ENCODE results near the gene TBCE.
"Not testable (repeated sequence)": the region's sequence is repeated elsewhere in the genome, so short reads cannot be mapped to it uniquely, and the experiment has no call there.

The TBCE gene

GRCh38 chr1:235450886-235451483, 83.8 kb downstream of the TBCE start:
- DNase-seq (ENCODE audit: low read depth in 2 of 2) = no peak

- no peak for DNase-seq (ENCODE audit: low read depth in 2 of 2)
These were observed 86.8 kb downstream of the TBCE start for GRCh38 chr1:235454021-235454420.

DNA sequence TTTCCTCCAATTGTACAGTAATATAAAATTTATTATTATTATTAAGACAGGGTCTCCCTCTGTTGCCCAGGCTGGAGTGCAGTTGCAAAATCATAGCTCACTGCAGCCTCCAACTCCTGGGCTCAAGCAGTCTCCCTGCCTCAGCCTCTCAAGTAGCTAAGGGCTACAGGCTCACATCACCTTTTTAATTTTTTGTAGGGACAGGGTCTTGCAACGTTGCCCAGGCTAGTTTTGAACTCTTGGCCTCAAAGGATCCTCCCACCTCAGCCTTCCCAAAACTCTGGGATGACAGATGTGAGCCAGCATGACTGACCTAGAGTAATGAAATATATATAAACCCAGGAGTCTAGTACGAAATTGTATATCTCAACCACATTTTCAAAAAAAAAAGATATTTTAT, 87.9 kb downstream of the TBCE start:
- no peak for DNase-seq (ENCODE audit: low read depth in 2 of 2)

DNA sequence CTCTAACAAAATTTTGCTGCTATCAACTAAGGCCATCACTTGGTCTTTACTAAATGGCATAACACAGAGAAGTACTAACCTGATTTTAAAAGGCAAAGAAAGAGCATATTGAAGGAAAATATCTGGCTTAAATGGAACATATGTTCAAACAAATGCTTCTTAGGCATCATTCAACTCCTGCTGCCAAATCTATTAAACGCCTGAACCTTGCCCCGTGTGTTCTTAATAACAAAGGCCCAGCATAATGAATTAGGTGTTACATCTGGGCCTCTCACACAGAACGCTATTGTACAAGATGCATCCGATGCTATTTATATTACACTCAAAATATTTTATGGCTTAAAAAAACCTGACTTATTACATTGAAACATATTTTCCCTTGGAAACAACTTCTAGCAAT, 88.6 kb downstream of the TBCE start:
- DNase-seq (ENCODE audit: low read depth in 2 of 2) = no peak

DNA sequence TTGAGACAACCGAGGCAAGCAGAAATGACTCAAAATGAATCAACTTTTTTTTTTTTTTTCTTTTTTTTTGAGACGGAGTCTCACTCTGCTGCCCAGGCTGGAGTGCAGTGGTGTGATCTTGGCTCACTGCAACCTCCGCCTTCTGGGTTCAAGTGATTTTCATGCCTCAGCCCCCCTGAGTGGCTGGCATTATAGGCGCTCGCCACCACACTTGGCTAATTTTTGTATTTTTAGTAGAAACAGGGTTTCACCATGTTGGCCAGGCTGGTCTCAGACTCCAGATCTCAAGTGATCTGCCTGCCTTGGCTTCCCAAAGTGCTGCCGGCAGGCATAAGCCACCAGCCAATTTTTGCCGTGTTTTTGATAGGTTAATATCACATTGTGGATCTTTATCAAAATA, 90.6 kb downstream of the TBCE start:
- DNase-seq (ENCODE audit: low read depth in 2 of 2) = not testable (repeated sequence)

- no peak for DNase-seq (ENCODE audit: low read depth in 2 of 2)
These were observed 93.5 kb downstream of the TBCE start for GRCh38 chr1:235460770-235461169.

DNA sequence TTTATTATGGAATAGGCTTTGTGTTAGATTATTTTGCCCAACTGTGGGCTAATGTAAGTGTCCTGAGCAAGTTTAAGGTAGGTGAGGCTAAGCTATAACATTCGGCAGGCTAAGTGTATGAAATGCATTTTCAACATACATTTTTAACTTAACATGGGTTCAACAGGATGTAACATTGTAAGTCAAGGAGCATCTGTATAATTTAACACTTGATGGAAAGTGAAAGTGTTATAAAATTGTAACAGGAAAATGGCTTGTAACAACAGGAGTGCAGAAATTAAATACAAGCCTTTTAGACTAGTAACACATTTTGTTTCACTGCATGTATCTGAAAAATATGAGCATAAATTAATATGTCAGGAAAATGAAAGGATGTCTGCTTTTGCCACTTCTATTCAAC, 94.7 kb downstream of the TBCE start:
- DNase-seq (ENCODE audit: low read depth in 2 of 2) = no peak

DNA sequence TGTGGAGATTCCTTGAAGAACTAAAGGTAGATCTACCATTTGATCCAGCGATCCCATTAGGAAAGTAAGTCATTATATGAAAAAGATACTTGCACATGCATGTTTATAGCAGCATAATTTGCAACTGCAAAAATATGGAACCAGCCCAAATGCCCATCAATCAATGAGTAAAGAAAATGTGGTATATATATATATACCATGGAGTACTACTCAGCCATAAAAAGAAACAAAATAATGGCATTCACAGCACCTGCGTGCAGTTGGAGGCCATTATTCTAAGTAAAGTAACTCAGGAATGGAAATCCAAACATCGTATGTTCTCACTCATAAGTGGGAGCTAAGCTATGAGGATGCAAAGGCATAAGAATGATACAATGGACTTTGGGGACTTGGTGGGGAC, 95.6 kb downstream of the TBCE start:
- DNase-seq (ENCODE audit: low read depth in 2 of 2) = not testable (repeated sequence)

GRCh38 chr1:235465066-235465465, 97.8 kb downstream of the TBCE start:
- no peak for DNase-seq (ENCODE audit: low read depth in 2 of 2)

GRCh38 chr1:235468004-235468403, 100.8 kb downstream of the TBCE start:
- no peak for DNase-seq (ENCODE audit: low read depth in 2 of 2)

GRCh38 chr1:235468970-235469369, 101.7 kb downstream of the TBCE start:
- DNase-seq (ENCODE audit: low read depth in 2 of 2) = no peak

GRCh38 chr1:235469897-235470296, 102.7 kb downstream of the TBCE start:
- not testable (repeated sequence) for DNase-seq (ENCODE audit: low read depth in 2 of 2)

GRCh38 chr1:235470741-235471439, 103.7 kb downstream of the TBCE start:
- DNase-seq (ENCODE audit: low read depth in 2 of 2) = no peak

GRCh38 chr1:235473806-235474205, 106.6 kb downstream of the TBCE start:
- no peak for DNase-seq (ENCODE audit: low read depth in 2 of 2)

DNA sequence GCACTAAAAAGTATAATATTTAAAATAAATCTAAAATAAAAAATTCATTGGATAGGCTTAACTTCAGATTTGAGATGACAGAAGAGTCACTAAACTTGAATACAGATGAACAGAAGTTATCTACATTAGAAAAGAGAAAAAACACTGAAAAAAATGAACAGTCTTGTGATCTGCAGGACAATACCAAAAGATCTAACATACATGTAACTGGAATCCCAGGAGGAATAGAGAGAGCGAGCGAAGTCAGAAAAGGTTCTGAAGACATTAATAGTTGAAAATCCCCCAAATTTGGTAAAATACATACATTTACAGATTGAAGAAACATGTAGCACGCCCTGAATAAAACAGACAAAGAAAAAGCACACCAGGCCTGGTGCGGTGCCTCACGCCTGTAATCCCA, 115.9 kb downstream of the TBCE start:
- no peak for DNase-seq (ENCODE audit: low read depth in 2 of 2)

- no peak for DNase-seq (ENCODE audit: low read depth in 2 of 2)
These were observed 118.3 kb downstream of the TBCE start for GRCh38 chr1:235485558-235485957.

DNA sequence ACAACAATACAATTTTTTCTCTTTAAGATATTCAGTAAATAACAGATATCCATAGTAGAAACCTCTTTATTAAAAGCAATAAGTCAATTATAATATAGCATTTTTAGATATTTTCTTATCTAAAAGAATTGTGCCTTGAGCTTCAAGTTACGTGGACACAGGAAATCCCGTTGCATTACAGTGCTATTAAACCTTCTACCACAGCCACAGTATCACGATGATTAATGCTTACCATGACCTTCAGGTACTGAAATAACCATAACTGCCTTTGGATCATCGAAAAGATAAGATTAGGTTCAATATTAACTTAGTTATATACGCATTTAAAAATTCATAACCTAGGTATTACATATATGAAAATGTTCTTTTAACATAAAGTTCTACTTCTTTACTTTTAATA, 119.1 kb downstream of the TBCE start:
- DNase-seq (ENCODE audit: low read depth in 2 of 2) = no peak

DNA sequence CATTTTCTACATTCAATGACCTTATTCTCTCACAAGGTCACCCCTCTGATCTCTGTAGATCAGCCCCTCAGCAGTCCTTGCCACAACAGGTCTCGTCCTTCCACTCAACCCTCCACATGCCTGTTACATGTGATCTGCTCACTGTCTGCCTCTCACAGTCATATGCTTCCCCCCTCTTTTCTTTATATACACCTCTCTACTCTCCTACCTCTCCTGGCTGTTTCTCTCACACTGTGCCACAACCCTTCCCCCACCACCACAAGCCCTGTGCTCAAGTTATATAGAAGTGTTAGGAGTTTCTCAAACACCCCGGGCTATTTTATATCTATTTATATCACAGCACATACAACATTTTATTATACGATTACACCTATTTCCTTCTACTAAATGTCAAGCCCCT, 124.4 kb downstream of the TBCE start:
- no peak for DNase-seq (ENCODE audit: low read depth in 2 of 2)

- no peak for DNase-seq (ENCODE audit: low read depth in 2 of 2)
These were observed 127.3 kb downstream of the TBCE start for GRCh38 chr1:235494531-235494930.

DNA sequence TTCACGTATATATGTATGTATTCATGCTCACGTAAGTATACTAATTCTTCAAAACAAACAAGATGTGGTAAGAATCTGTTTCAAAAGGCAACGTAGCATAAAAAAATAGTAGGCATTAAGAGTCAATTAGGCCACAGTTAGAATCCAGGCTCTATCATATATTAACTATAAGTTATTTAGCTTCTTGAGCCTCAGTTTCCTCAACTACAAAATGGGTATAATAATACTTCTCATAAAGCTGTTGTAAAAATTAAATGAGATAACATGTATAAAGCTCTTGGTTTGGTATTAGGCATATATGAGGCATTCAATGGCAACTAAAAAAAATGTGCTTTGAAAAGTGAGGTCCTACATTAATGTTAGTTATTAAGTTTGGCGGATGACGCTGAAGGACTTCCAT, 127.8 kb downstream of the TBCE start:
- no peak for DNase-seq (ENCODE audit: low read depth in 2 of 2)

DNA sequence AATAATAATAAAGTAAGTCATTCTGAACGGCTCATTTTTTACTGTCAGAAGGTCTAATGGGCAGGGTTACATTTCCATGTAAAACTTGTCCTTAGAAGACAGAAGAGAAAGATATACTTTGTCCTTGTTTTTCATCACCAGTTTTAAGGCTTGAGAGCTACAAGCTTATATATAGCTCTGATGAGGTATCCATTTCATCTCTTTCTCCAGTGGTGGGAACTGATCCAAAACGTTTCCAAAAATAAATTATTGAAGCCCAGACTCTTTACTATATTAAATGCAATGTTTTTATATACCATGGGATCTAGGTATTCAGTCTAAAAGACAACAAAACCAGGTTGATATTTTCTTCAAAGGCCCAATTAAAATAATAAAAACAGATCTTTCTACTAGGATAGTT, 128.3 kb downstream of the TBCE start:
- no peak for DNase-seq (ENCODE audit: low read depth in 2 of 2)

DNA sequence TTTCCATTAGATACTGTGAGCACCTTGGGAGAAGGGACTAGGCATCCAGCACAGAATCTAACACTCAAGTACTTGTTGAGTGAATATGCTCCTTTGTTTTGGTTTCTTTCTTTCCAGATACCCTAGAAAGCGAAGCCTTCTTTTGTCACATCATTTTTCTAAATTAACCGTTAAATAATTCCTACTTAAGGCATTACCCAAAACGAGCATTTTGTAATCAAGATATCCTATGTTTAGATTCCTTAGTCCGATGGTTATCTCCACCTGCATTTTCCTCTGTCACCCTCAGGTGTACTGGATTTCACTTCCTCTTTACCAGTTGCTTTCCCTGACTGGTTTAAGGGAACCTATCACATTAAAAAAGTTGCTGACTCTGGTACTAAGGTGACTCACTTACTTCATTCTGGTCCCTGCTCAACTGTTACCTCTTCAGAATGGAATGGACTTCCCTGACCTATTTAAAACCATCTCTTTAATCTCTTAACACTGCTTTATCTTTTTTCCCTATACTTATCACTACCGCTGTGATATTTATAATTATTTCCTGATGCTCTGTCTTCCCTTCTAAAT, 133.8 kb downstream of the TBCE start:
- DNase-seq (ENCODE audit: low read depth in 2 of 2) = no peak

Measured in stimulated activated CD4-positive, alpha-beta T cell treated with anti-CD3 and anti-CD28 coated beads, Interleukin-1b, Interleukin-23, amount 100 ng/mL, for 1 hour (primary cell).